Measurements from ENCODE around the gene PAX5.

DNA sequence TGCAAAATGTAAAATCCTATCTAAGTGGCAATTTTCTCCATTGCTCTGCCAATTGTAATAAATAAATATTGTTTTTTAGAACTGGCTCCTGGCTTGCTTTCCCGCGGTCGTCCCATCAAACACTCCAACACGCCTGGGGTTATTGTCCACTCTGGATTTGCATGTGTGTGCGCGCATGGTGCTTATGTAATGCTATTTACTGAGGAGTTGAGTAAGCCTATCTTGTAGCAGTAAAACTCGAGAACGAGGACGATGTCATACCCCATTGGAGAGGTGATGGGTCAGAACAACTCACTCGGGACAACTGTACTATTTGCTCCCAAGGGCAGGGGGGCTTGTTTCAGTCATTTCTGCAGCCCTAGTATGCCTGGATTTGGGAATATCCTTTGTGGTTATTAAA, 220.9 kb downstream of the PAX5 start:
- TF ChIP-seq, protein P1, sequence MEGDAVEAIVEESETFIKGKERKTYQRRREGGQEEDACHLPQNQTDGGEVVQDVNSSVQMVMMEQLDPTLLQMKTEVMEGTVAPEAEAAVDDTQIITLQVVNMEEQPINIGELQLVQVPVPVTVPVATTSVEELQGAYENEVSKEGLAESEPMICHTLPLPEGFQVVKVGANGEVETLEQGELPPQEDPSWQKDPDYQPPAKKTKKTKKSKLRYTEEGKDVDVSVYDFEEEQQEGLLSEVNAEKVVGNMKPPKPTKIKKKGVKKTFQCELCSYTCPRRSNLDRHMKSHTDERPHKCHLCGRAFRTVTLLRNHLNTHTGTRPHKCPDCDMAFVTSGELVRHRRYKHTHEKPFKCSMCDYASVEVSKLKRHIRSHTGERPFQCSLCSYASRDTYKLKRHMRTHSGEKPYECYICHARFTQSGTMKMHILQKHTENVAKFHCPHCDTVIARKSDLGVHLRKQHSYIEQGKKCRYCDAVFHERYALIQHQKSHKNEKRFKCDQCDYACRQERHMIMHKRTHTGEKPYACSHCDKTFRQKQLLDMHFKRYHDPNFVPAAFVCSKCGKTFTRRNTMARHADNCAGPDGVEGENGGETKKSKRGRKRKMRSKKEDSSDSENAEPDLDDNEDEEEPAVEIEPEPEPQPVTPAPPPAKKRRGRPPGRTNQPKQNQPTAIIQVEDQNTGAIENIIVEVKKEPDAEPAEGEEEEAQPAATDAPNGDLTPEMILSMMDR (IDR thresholded peaks at IDR 0.05) = no peak
- TF ChIP-seq POLR2A (IDR thresholded peaks at IDR 0.05) = no peak
